Neural progenitor cell (in vitro differentiated cells): Measurements from ENCODE around the gene NOPCHAP1. TPM values are rescaled to one million over a fixed set of nuclear protein-coding genes. Genes with fewer than 3 reads are reported as not detected.
A peak's percentile ranks its signal among the peaks of the same experiment; 100 is the strongest.
"Not testable (repeated sequence)": the region's sequence is repeated elsewhere in the genome, so short reads cannot be mapped to it uniquely, and the experiment has no call there.

Experiments
- DNase-seq: peaks from one replicate; pipeline ENCODE4 v3.0.0-alpha.2; 2016; ENCODE audit warnings: low spot score
- H2AFZ ChIP-seq: fragments of 200-600 bp; sonication (generic); replicated peaks from 2 replicates; pipeline ENCODE4 v1.6.1; 2016; ENCODE audit warnings: antibody characterized with exemption
- H3F3A ChIP-seq: fragments of 200-600 bp; sonication (generic); 2 replicates; pipeline ENCODE4 v1.6.1; 2016; ENCODE audit warnings: antibody characterized with exemption, low read depth
- H3K27ac ChIP-seq: fragments of 200-600 bp; sonication (generic); 2 replicates; pipeline ENCODE4 v1.5.1; 2016; ENCODE audit warnings: mild to moderate bottlenecking
- H3K27me3 ChIP-seq: fragments of 200-600 bp; sonication (generic); 2 replicates; pipeline ENCODE4 v1.6.1; 2016; ENCODE audit warnings: mild to moderate bottlenecking, moderate library complexity
- H3K36me3 ChIP-seq: fragments of 200-600 bp; sonication (generic); 2 replicates; pipeline ENCODE4 v1.5.1; 2016
- H3K4me1 ChIP-seq: fragments of 200-600 bp; sonication (generic); 2 replicates; pipeline ENCODE4 v1.6.1; 2016; ENCODE audit warnings: mixed run types
- H3K4me2 ChIP-seq: fragments of 200-600 bp; sonication (generic); 2 replicates; pipeline ENCODE4 v1.6.1; 2016
- H3K4me3 ChIP-seq: fragments of 200-600 bp; sonication (generic); 2 replicates; pipeline ENCODE4 v1.5.1; 2016
- H3K79me2 ChIP-seq: fragments of 200-600 bp; sonication (generic); 2 replicates; pipeline ENCODE4 v1.6.1; 2016; ENCODE audit warnings: low read depth
- H3K9ac ChIP-seq: fragments of 200-600 bp; sonication (generic); 2 replicates; pipeline ENCODE4 v1.6.1; 2016
- H3K9me3 ChIP-seq: fragments of 200-600 bp; sonication (generic); 2 replicates; pipeline ENCODE4 v1.5.1; 2016; ENCODE audit warnings: low read depth
- H4K20me1 ChIP-seq: fragments of 200-600 bp; sonication (generic); 2 replicates; pipeline ENCODE4 v1.6.1; 2016; ENCODE audit warnings: low read depth
- H3K27ac Mint-ChIP-seq: 3 replicates; pipeline ENCODE4 v1.8.0; 2021; ENCODE audit warnings: mixed read lengths
- H3K27me3 Mint-ChIP-seq: 2 replicates; pipeline ENCODE4 v1.8.0; 2022; ENCODE audit warnings: low read depth, mild to moderate bottlenecking, inconsistent platforms, moderate library complexity, mixed read lengths; ENCODE audit not compliant: insufficient read depth
- H3K36me3 Mint-ChIP-seq: 3 replicates; pipeline ENCODE4 v1.8.0; 2021; ENCODE audit warnings: mixed read lengths
- H3K4me1 Mint-ChIP-seq: 3 replicates; pipeline ENCODE4 v1.8.0; 2021; ENCODE audit warnings: mixed read lengths
- H3K4me3 Mint-ChIP-seq: 3 replicates; pipeline ENCODE4 v1.8.0; 2021; ENCODE audit warnings: mild to moderate bottlenecking, moderate library complexity, mixed read lengths
- H3K9me3 Mint-ChIP-seq: 3 replicates; pipeline ENCODE4 v1.8.0; 2020; ENCODE audit warnings: mixed read lengths
- CTCF ChIP-seq: fragments of 200-600 bp; sonication (generic); IDR thresholded peaks from 2 replicates; pipeline ENCODE4 v1.5.1; 2017; ENCODE audit warnings: antibody characterized with exemption, mild to moderate bottlenecking
- EZH2 ChIP-seq: fragments of 200-600 bp; sonication (generic); IDR thresholded peaks from 2 replicates; pipeline ENCODE4 v1.6.1; 2017; ENCODE audit warnings: antibody characterized with exemption, mild to moderate bottlenecking, moderate library complexity
- EZH2phosphoT487 ChIP-seq: fragments of 200-600 bp; sonication (generic); IDR thresholded peaks from 2 replicates; pipeline ENCODE4 v1.6.1; 2017; ENCODE audit warnings: antibody characterized with exemption
- total RNA-seq: library from RNA; depleted of rRNA; stranded (reverse); fragments of >200 nt; gene quantifications from 2 replicates; pipeline ENCODE4 v1.2.3, GENCODE V29; 2015; ENCODE audit warnings: low replicate concordance

The NOPCHAP1 gene
- total RNA-seq, 1 donor from 2014 or later, result 8.6 TPM

- Histone ChIP-seq H3K27ac (no peak overlapping the region), H3K36me3 (no peaks in the 10 kb centered on the region), H3K27me3 (no peaks in the 10 kb centered on the region), H4K20me1 (no peaks in the 10 kb centered on the region), H3K4me1 (no peaks in the 10 kb centered on the region), H3K4me2 (no peak overlapping the region), H3K4me3 (no peak overlapping the region), H3K9me3 (no peaks in the 10 kb centered on the region), H3K79me2 (no peaks in the 10 kb centered on the region), H3F3A (no peaks in the 10 kb centered on the region), H2AFZ (no peak overlapping the region), H3K9ac (no peak overlapping the region)
- H3K27me3 Mint-ChIP-seq, result peaks cover 3% of the 10 kb centered on the region
- DNase-seq, result no peak
- H3K4me3 Mint-ChIP-seq, result no peak overlapping the region
- H3K36me3 Mint-ChIP-seq, result no peaks in the 10 kb centered on the region
- peaks cover 3% of the 10 kb centered on the region for H3K9me3 Mint-ChIP-seq
- no peaks in the 10 kb centered on the region for H3K4me1 Mint-ChIP-seq
- TF ChIP-seq EZH2phosphoT487 (no peak), EZH2 (no peak), CTCF (no peak)
- H3K27ac Mint-ChIP-seq, result no peak overlapping the region
Measured at GRCh38 chr12:104974626-104975290, 11.4 kb upstream of the NOPCHAP1 start.

GRCh38 chr12:104975587-104976343 is 10.4 kb upstream of the NOPCHAP1 start:
- no peaks in the 10 kb centered on the region for H3K79me2 ChIP-seq
- H3K9me3 ChIP-seq, result no peaks in the 10 kb centered on the region
- no peaks in the 10 kb centered on the region for H4K20me1 ChIP-seq
- H3K27me3 Mint-ChIP-seq, result peaks cover 3% of the 10 kb centered on the region
- no peaks in the 10 kb centered on the region for H3K4me1 ChIP-seq
- H3K4me3 Mint-ChIP-seq, result no peak overlapping the region
- H3K27ac ChIP-seq, result no peak overlapping the region
- H3K9ac ChIP-seq, result no peak overlapping the region
- H2AFZ ChIP-seq, result no peak overlapping the region
- H3K4me2 ChIP-seq, result no peak overlapping the region
- H3K36me3 Mint-ChIP-seq, result no peaks in the 10 kb centered on the region
- no peaks in the 10 kb centered on the region for H3K27me3 ChIP-seq
- TF ChIP-seq EZH2, result no peak
- H3K9me3 Mint-ChIP-seq, result peaks cover 3% of the 10 kb centered on the region
- H3K4me3 ChIP-seq, result no peak overlapping the region
- H3K36me3 ChIP-seq, result no peaks in the 10 kb centered on the region
- no peaks in the 10 kb centered on the region for H3F3A ChIP-seq
- DNase-seq, result no peak
- H3K4me1 Mint-ChIP-seq, result no peaks in the 10 kb centered on the region
- H3K27ac Mint-ChIP-seq, result no peak overlapping the region

- TF ChIP-seq CTCF (peak; percentile 7), EZH2phosphoT487 (no peak), EZH2 (no peak)
- no peak for DNase-seq
- no peak overlapping the region for H3K4me2 ChIP-seq
- peaks cover 3% of the 10 kb centered on the region for H3K27me3 Mint-ChIP-seq
- H3K9ac ChIP-seq, result no peak overlapping the region
- no peaks in the 10 kb centered on the region for H3K9me3 ChIP-seq
- no peak overlapping the region for H3K27ac ChIP-seq
- H3K79me2 ChIP-seq, result no peaks in the 10 kb centered on the region
- H3K27me3 ChIP-seq, result no peaks in the 10 kb centered on the region
- H3K36me3 ChIP-seq, result no peaks in the 10 kb centered on the region
- H3K36me3 Mint-ChIP-seq, result no peaks in the 10 kb centered on the region
- H3F3A ChIP-seq, result no peaks in the 10 kb centered on the region
- H2AFZ ChIP-seq, result no peak overlapping the region
- peaks cover 3% of the 10 kb centered on the region for H3K9me3 Mint-ChIP-seq
- H4K20me1 ChIP-seq, result no peaks in the 10 kb centered on the region
- H3K4me3 ChIP-seq, result no peak overlapping the region
- H3K4me3 Mint-ChIP-seq, result no peak overlapping the region
- no peak overlapping the region for H3K27ac Mint-ChIP-seq
- H3K4me1 ChIP-seq, result no peaks in the 10 kb centered on the region
- H3K4me1 Mint-ChIP-seq, result no peaks in the 10 kb centered on the region
Measured at GRCh38 chr12:104976703-104977102, 9.4 kb upstream of the NOPCHAP1 start.

GRCh38 chr12:104977688-104978087 is 8.4 kb upstream of the NOPCHAP1 start:
- H3K4me3 ChIP-seq, H3F3A ChIP-seq, H2AFZ ChIP-seq, H3K36me3 Mint-ChIP-seq, H3K27ac ChIP-seq, H3K27me3 ChIP-seq, DNase-seq, H3K79me2 ChIP-seq, H3K27me3 Mint-ChIP-seq, H3K27ac Mint-ChIP-seq, H3K36me3 ChIP-seq, H3K4me2 ChIP-seq, H3K4me1 Mint-ChIP-seq, H4K20me1 ChIP-seq, H3K9me3 ChIP-seq, H3K4me1 ChIP-seq, H3K4me3 Mint-ChIP-seq, H3K9ac ChIP-seq, H3K9me3 Mint-ChIP-seq: not testable (repeated sequence)
